H1 (cell line): ENCODE data around the gene COA3. TPM values are rescaled to one million over a fixed set of nuclear protein-coding genes. Genes with fewer than 3 reads are reported as not detected.

ENCODE experiments used
- CTCF ChIA-PET: fragments of 300-600 bp; sonication (Branson Sonifier 250); formaldehyde crosslinking; loops from one replicate; lab custom pipeline; 2021; ENCODE audit not compliant: partially characterized antibody; lab: Charles Lee
- POLR2A ChIA-PET: fragments of 300-600 bp; sonication (Branson Sonifier 250); formaldehyde crosslinking; loops from one replicate; lab custom pipeline; 2021; ENCODE audit warnings: inconsistent platforms; ENCODE audit not compliant: partially characterized antibody; lab: Charles Lee
- DNase-seq, 2 experiments: peaks; one replicate each; pipeline versions ENCODE4 v3.0.0 to v3.0.0-alpha.2; 2010 to 2022; ENCODE audit warnings: low spot score in 2 of 2, low read depth in 1 of 2, mixed read lengths in 1 of 2
- FAIRE-seq: peaks from 2 replicates; lab custom pipeline; 2011; peaks lifted over from hg19 to GRCh38; lab: Jason Lieb, UNC
- H2AFZ ChIP-seq: 2 replicates; pipeline ENCODE4 v1.8.1; 2012; ENCODE audit warnings: low read length, inconsistent platforms
- H2AK5ac ChIP-seq: 2 replicates; pipeline ENCODE4 v1.6.1; 2013; ENCODE audit warnings: low read depth, low read length
- H2BK120ac ChIP-seq: replicated peaks from 2 replicates; pipeline ENCODE3; 2013; ENCODE audit warnings: low read depth, low read length, inconsistent platforms
- H2BK12ac ChIP-seq: 2 replicates; pipeline ENCODE4 v1.6.1; 2013; ENCODE audit warnings: low read depth, low read length
- H2BK15ac ChIP-seq: 2 replicates; pipeline ENCODE4 v1.6.1; 2013; ENCODE audit warnings: low read length
- H2BK20ac ChIP-seq: 2 replicates; pipeline ENCODE4 v1.6.1; 2013; ENCODE audit warnings: low read length
- H2BK5ac ChIP-seq: 2 replicates; pipeline ENCODE4 v1.6.1; 2013; ENCODE audit warnings: low read depth, low read length
- H3K14ac ChIP-seq: 2 replicates; pipeline ENCODE4 v1.6.1; 2013; ENCODE audit warnings: inconsistent platforms; ENCODE audit not compliant: insufficient read length
- H3K18ac ChIP-seq: 2 replicates; pipeline ENCODE4 v1.6.1; 2013; ENCODE audit warnings: low read length; ENCODE audit errors: extremely low read depth
- H3K23ac ChIP-seq: 2 replicates; pipeline ENCODE4 v1.6.1; 2013; ENCODE audit warnings: inconsistent platforms; ENCODE audit not compliant: insufficient read length
- H3K23me2 ChIP-seq: 2 replicates; pipeline ENCODE4 v1.6.1; 2013; ENCODE audit warnings: low read depth, low read length
- H3K27ac ChIP-seq: 2 replicates; pipeline ENCODE4 v1.6.1; 2011; ENCODE audit warnings: low read depth, low read length, inconsistent platforms
- H3K27me3 ChIP-seq, 4 experiments: replicated peaks in 1 of 4; 1 replicate in 1 of 4; 2 replicates in 3 of 4; pipeline versions ENCODE4 v1.6.1 to v1.8.1; 2011 to 2013; ENCODE audit warnings: low read length in 3 of 4, mild to moderate bottlenecking in 3 of 4, inconsistent platforms in 2 of 4, mixed read lengths in 2 of 4, moderate library complexity in 1 of 4; ENCODE audit not compliant: control insufficient read depth in 3 of 4, insufficient read depth in 3 of 4; ENCODE audit errors: extremely low read depth in 1 of 4
- H3K36me3 ChIP-seq, 4 experiments: 2 replicates each; pipeline versions ENCODE4 v1.6.1 to v1.8.1; 2011 to 2013; ENCODE audit warnings: mild to moderate bottlenecking in 4 of 4, low read length in 3 of 4, moderate library complexity in 2 of 4, control low read depth in 1 of 4, inconsistent platforms in 1 of 4; ENCODE audit not compliant: insufficient read depth in 4 of 4, control insufficient read depth in 2 of 4
- H3K4ac ChIP-seq: replicated peaks from 2 replicates; pipeline ENCODE3; 2013; ENCODE audit warnings: low read length, low read depth, mixed read lengths, inconsistent platforms; ENCODE audit not compliant: insufficient read length
- H3K4me1 ChIP-seq, 4 experiments: replicated peaks in 1 of 4; 1 replicate in 1 of 4; 2 replicates in 3 of 4; pipeline versions ENCODE4 v1.6.1 to v1.8.1; 2011 to 2013; ENCODE audit warnings: low read length in 3 of 4, inconsistent platforms in 2 of 4, mixed read lengths in 1 of 4; ENCODE audit not compliant: insufficient read depth in 4 of 4, control insufficient read depth in 3 of 4
- H3K4me2 ChIP-seq, 2 experiments: 2 replicates each; pipeline versions ENCODE4 v1.6.1 to v1.8.1; 2011 to 2013; ENCODE audit warnings: low read depth in 2 of 2, low read length in 2 of 2, control low read depth in 1 of 2, inconsistent platforms in 1 of 2, mild to moderate bottlenecking in 1 of 2; ENCODE audit not compliant: insufficient read depth in 1 of 2
- H3K4me3 ChIP-seq, 4 experiments: fragments of 200-600, 300-600 bp in 1 of 4; sonication (generic), shearing (Covaris generic), sonication (Bioruptor Twin) in 1 of 4; 2 replicates each; pipeline versions ENCODE4 v1.5.1 to v1.8.1; 2011 to 2016; ENCODE audit warnings: low read length in 4 of 4, low read depth in 3 of 4, control low read depth in 2 of 4, inconsistent platforms in 2 of 4, mild to moderate bottlenecking in 2 of 4, mixed read lengths in 1 of 4, moderate library complexity in 1 of 4; ENCODE audit not compliant: insufficient read depth in 2 of 4; ENCODE audit errors: extremely low read depth in 1 of 4
- H3K56ac ChIP-seq: replicated peaks from 2 replicates; pipeline ENCODE3; 2013; ENCODE audit warnings: low read depth, mild to moderate bottlenecking, mixed read lengths, low read length, inconsistent platforms; ENCODE audit not compliant: insufficient read length
- H3K79me1 ChIP-seq: 2 replicates; pipeline ENCODE4 v1.6.1; 2013; ENCODE audit warnings: low read depth, low read length, control low read depth
- H3K79me2 ChIP-seq, 2 experiments: 2 replicates each; pipeline versions ENCODE4 v1.6.1 to v1.8.1; 2012 to 2013; ENCODE audit warnings: low read length in 2 of 2, mild to moderate bottlenecking in 2 of 2, inconsistent platforms in 1 of 2; ENCODE audit not compliant: insufficient read depth in 2 of 2, control insufficient read depth in 1 of 2
- H3K9ac ChIP-seq, 4 experiments: replicated peaks in 1 of 4; 1 replicate in 1 of 4; 2 replicates in 3 of 4; pipeline versions ENCODE4 v1.6.1 to v1.8.1; 2011 to 2013; ENCODE audit warnings: low read depth in 3 of 4, low read length in 3 of 4, control low read depth in 2 of 4, mild to moderate bottlenecking in 2 of 4, moderate library complexity in 2 of 4, inconsistent platforms in 1 of 4; ENCODE audit errors: extremely low read depth in 1 of 4
- H3K9me3 ChIP-seq, 2 experiments: 2 replicates each; pipeline versions ENCODE4 v1.6.1 to v1.8.1; 2012 to 2013; ENCODE audit warnings: mild to moderate bottlenecking in 2 of 2, moderate library complexity in 2 of 2, control low read depth in 1 of 2, inconsistent platforms in 1 of 2, low read depth in 1 of 2, low read length in 1 of 2, mixed read lengths in 1 of 2; ENCODE audit not compliant: insufficient read depth in 2 of 2
- H4K20me1 ChIP-seq, 2 experiments: replicated peaks in 1 of 2; 2 replicates each; pipeline versions ENCODE3 to v1.8.1; 2011 to 2013; ENCODE audit warnings: inconsistent platforms in 2 of 2, low read length in 2 of 2, mild to moderate bottlenecking in 1 of 2; ENCODE audit not compliant: insufficient read depth in 2 of 2, control insufficient read depth in 1 of 2
- H4K5ac ChIP-seq: 2 replicates; pipeline ENCODE4 v1.6.1; 2013; ENCODE audit warnings: low read length, low read depth, mixed read lengths, inconsistent platforms; ENCODE audit not compliant: insufficient read length
- H4K8ac ChIP-seq: 2 replicates; pipeline ENCODE4 v1.8.0; 2013; ENCODE audit warnings: mild to moderate bottlenecking, moderate library complexity, low read length, inconsistent platforms; ENCODE audit not compliant: insufficient read depth; ENCODE audit errors: extremely low read depth
- H4K91ac ChIP-seq: replicated peaks from 2 replicates; pipeline ENCODE3; 2013; ENCODE audit warnings: low read length, mixed read lengths, inconsistent platforms; ENCODE audit not compliant: insufficient read length
- CHD2 ChIP-seq: IDR thresholded peaks from 2 replicates; pipeline ENCODE4 v1.6.1; 2012; ENCODE audit warnings: low read length, improper control_type of control experiment
- CTCF ChIP-seq, 3 experiments: IDR thresholded peaks; 1 replicate in 2 of 3; 2 replicates in 1 of 3; pipeline versions ENCODE4 v1.5.1 to v1.6.1; 2011; ENCODE audit warnings: low read length in 3 of 3, mild to moderate bottlenecking in 3 of 3, inconsistent platforms in 2 of 3, low read depth in 1 of 3, moderate library complexity in 1 of 3; ENCODE audit not compliant: insufficient read depth in 1 of 3; ENCODE audit errors: control extremely low read depth in 1 of 3
- E2F6 ChIP-seq: IDR thresholded peaks from 2 replicates; pipeline ENCODE4 v1.6.1; 2012; ENCODE audit warnings: inconsistent platforms
- HDAC6 ChIP-seq: IDR thresholded peaks from one replicate; pipeline ENCODE4 v1.7.1; 2012; ENCODE audit warnings: low read depth, mild to moderate bottlenecking, inconsistent platforms, low read length, moderate library complexity
- MAFK ChIP-seq: IDR thresholded peaks from 2 replicates; pipeline ENCODE4 v1.6.1; 2012; ENCODE audit warnings: low read depth, mild to moderate bottlenecking, improper control_type of control experiment, low read length
- POLR2AphosphoS5 ChIP-seq: IDR thresholded peaks from 2 replicates; pipeline ENCODE4 v1.6.1; 2011; ENCODE audit warnings: low read depth, low read length
- SP1 ChIP-seq: IDR thresholded peaks from 2 replicates; pipeline ENCODE4 v1.6.1; 2011; ENCODE audit warnings: low read depth, low read length
- SRF ChIP-seq: IDR thresholded peaks from 2 replicates; pipeline ENCODE4 v1.6.1; 2011; ENCODE audit warnings: mild to moderate bottlenecking, low read depth, low read length, moderate library complexity
- TBP ChIP-seq: IDR thresholded peaks from 2 replicates; pipeline ENCODE4 v1.6.1; 2011; ENCODE audit warnings: low read depth, low read length, improper control_type of control experiment
- ZNF274 ChIP-seq: IDR thresholded peaks from 2 replicates; pipeline ENCODE4 v1.7.0; 2012; ENCODE audit warnings: low read length, borderline replicate concordance; ENCODE audit errors: extremely low read depth
- WGBS, 2 experiments: shearing (Covaris generic) in 1 of 2; methylation state at CpG; one replicate each; pipeline versions ENCODE4 v1.1.6 to v1.1.7; 2013 to 2015; ENCODE audit warnings: low lambda C conversion rate in 2 of 2, mixed read lengths in 2 of 2, inconsistent platforms in 1 of 2, low coverage in 1 of 2, missing lambda C conversion rate in 1 of 2; ENCODE audit not compliant: insufficient replicate concordance in 2 of 2, insufficient coverage in 1 of 2, insufficient read length in 1 of 2; ENCODE audit errors: extremely low coverage in 1 of 2, missing lambda C conversion rate in 1 of 2; 5-methylcytosine and 5-hydroxymethylcytosine counted together
- polyA plus RNA-seq, 7 experiments: library from polyadenylated mRNA; depleted of rRNA in 3 of 7; stranded (reverse) in 5 of 7; unstranded in 2 of 7; fragments of >200 nt in 5 of 7; fragments of 200-250 nt in 2 of 7; gene quantifications; 1 replicate in 5 of 7; 2 replicates in 1 of 7; 4 replicates in 1 of 7; pipeline versions ENCODE4 v1.2.1 to v1.2.3, GENCODE V29; 2011 to 2013; ENCODE audit warnings: missing spikeins in 2 of 7, mixed read lengths in 2 of 7
- total RNA-seq: library from RNA; stranded (reverse); fragmentation: NEBNext Ultra II Directional; extraction: Animal tissue kit (Norgen Biotek cat#: 25700); gene quantifications from 2 replicates; pipeline ENCODE4 v1.2.1, GENCODE V29; 2021

The COA3 gene
- total and polyA plus RNA-seq, 2 of the 8 experiments (the other 6 are each of a cell fraction or from before 2014, with no cell fraction given), result 68.4 to 143 TPM

GRCh38 chr17:42814633-42815399 is 16.3 kb upstream of the COA3 start:
- no peak for FAIRE-seq
- TF ChIP-seq SP1 (no peak), CHD2 (no peak), MAFK (no peak), ZNF274 (no peak), TBP (no peak), E2F6 (no peak), POLR2AphosphoS5 (no peak), SRF (no peak), CTCF (IDR thresholded peaks at IDR 0.05; ENCODE audit: control extremely low read depth in 1 of 3, insufficient read depth in 1 of 3, low read depth in 1 of 3, low read length in 3 of 3) (no peak), HDAC6 (no peak)

More at GRCh38 chr17:42814633-42815399, 16.3 kb upstream of the COA3 start:
- no peak overlapping the region for H3K9ac ChIP-seq
- H3K4me3 ChIP-seq, result no peak overlapping the region
- H4K20me1 ChIP-seq, result no peaks in the 10 kb centered on the region
- H2BK20ac ChIP-seq, result no peak overlapping the region
- ChIA-PET CTCF (interaction anchor here (1.3 to 3.8 kb wide), 4 partner anchors 9 to 236 kb away, joined by 3 to 14 read pairs (median 4); partner anchors contain the start of gene BECN1), POLR2A (interaction anchor here (0.6 to 2.5 kb wide), 9 partner anchors 9 to 235 kb away, joined by 3 to 7 read pairs (median 4); partner anchors contain the start of genes BECN1, CNTD1 and COA3)
- H4K5ac ChIP-seq, result no peak overlapping the region
- H2AFZ ChIP-seq, result no peak overlapping the region
- WGBS, 2 experiments, result 89% methylated on average over 8 of the region's 8 CpGs; no CpG with 5 or more reads in 1 of the 2 experiments
- no peak overlapping the region for H3K27ac ChIP-seq
- DNase-seq, result no peak
- no peak overlapping the region for H3K18ac ChIP-seq
- H2BK5ac ChIP-seq, result no peak overlapping the region
- no peak overlapping the region for H2AK5ac ChIP-seq
- no peak overlapping the region for H2BK12ac ChIP-seq
- no peak overlapping the region for H3K14ac ChIP-seq
- no peak overlapping the region for H4K91ac ChIP-seq
- H3K36me3 ChIP-seq, result peaks cover 18 to 67% (median 56%) of the 10 kb centered on the region in 4 experiments
- no peaks in the 10 kb centered on the region for H3K79me2 ChIP-seq
- peaks cover 0 to 1% (median 0%) of the 10 kb centered on the region in 4 experiments; a peak in 1 of 7 replicates for H3K27me3 ChIP-seq
- H3K9me3 ChIP-seq, result no peaks in the 10 kb centered on the region
- H2BK120ac ChIP-seq, result no peak overlapping the region
- no peak overlapping the region for H4K8ac ChIP-seq
- H3K4me1 ChIP-seq, result no peaks in the 10 kb centered on the region
- H3K4ac ChIP-seq, result no peak overlapping the region
- no peaks in the 10 kb centered on the region for H3K79me1 ChIP-seq
- H3K56ac ChIP-seq, result no peak overlapping the region
- no peak overlapping the region for H3K23ac ChIP-seq
- no peak overlapping the region for H2BK15ac ChIP-seq
- H3K4me2 ChIP-seq, result no peak overlapping the region
- no peaks in the 10 kb centered on the region for H3K23me2 ChIP-seq
